Activated effector memory CD4-positive, alpha-beta T cell treated with anti-CD3 and anti-CD28 coated beads, Interleukin-2, amount 50 U/mL, for 16 hours (primary cell): ENCODE results near the gene SPOCK2.
A peak's percentile ranks its signal among the peaks of the same experiment; 100 is the strongest.

Experiments
- DNase-seq: peaks from one replicate; pipeline ENCODE4 v3.0.0-alpha.2; 2020

The SPOCK2 gene

DNA sequence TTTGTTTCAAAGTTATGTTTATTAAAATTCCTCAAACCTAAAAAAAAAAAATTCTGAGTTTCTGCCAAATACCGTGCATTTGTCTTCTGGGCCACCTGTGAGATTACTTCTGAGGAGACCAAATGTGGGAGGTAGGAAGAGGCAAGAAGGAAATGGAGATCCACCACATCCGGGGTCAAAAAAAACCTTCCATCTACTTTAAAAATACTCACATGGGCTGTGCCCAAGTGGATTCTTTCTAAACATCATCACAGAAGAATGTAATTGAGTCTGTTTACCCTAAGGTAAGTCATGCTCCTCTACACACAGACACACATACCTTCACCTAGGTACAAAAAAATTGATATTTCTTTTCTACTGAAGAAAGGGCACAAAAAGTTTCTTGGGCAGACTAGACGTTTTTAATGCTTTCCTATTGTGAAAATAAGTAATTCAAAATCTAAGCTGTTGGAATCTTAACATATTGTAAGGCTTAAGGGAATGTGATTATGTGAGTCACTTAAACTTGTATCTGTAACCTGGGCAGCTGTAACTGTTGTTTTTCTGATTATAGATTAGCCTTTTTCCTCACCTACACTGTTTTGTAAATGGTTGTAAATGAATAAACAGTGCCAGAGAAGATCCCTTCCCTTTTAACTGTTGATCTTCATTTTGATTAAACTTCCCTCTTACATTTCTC is 19.1 kb upstream of the SPOCK2 start:
- no peak for DNase-seq

DNA sequence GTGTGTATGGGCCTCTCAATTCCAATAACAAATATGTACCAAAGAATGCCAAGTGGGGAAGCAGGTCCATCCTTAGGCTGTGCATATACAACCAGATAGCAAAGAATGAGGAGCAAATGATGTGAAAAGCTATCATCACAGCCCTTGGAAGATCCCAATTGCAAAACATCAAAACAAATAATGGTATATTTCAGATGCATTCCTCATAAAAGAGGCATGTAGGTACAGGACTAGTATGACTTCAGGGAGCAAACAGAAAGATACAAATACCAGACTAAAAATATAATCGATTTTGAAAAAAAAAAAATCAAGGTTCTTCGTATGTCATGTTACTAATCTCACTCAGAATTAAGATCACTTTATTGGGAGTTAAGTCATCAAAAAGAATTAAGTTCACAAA is 18.5 kb upstream of the SPOCK2 start:
- DNase-seq = no peak

DNA sequence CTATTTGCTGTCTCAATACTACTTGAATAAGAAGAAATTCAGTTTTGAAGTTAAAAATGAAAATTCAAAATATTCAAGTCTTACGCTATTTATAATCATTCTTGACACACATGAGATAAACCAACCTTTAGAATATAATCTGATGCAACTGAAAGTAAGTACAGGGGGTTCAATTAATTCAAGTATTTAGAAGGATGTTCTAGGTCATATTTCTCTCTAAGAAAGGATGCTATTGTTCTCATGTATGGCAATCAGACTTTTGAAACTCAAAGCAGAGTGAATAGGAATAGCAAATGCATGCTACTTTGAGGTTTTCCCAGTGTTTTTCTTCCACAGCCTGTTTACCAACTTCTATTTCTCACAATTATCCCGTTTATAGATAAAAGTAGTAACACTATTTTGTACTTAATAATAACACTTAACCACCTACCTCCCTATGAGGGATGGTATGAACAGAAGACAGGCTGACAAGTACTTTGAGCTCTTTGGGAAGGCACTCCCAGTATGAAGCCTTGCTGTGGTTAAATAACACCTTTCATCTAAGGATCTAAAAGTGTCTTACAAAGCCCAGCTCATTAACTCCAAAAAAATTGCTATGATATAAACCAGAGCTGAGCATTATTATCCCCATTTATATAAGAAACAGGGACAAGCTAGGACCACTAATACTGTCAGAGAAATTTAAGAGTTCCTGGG is 18.0 kb upstream of the SPOCK2 start:
- no peak for DNase-seq

DNA sequence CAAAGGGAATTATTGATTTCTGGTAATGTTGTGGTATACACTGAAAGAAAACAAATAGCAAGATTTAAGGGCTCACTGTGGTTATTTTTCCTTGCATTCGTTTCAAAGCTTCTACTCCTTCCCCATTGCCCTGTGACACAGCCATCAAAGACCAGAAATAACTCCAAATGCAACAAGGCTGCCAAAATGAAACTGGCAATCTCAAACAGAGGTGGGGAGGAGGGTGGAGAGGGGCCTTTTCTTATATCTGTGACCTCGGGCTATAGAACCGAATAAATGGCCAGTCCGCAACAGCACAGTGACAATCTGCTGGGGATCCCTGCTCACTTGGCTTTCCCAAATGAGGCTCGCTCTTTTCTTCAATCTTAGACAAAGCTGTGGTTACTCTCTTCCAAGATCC is 17.4 kb upstream of the SPOCK2 start:
- no peak for DNase-seq

DNA sequence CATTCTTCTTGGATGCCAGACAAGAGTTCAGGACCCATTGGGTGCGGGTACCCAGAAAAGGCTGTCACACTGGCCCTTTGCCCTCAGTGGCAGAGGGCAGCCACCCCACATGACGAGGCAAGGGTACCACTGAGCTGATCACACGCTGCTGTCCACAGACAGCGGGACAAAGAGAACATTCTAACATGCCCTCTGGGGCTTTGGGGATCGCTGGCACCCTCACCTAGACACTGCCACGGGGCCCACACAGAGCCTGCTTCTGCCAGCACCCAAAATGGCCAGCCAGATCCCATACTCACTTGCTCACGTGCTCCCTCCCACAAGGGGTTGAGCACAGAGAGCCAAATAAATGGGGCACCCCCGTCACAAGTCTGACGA is 16.7 kb upstream of the SPOCK2 start:
- DNase-seq = no peak

DNA sequence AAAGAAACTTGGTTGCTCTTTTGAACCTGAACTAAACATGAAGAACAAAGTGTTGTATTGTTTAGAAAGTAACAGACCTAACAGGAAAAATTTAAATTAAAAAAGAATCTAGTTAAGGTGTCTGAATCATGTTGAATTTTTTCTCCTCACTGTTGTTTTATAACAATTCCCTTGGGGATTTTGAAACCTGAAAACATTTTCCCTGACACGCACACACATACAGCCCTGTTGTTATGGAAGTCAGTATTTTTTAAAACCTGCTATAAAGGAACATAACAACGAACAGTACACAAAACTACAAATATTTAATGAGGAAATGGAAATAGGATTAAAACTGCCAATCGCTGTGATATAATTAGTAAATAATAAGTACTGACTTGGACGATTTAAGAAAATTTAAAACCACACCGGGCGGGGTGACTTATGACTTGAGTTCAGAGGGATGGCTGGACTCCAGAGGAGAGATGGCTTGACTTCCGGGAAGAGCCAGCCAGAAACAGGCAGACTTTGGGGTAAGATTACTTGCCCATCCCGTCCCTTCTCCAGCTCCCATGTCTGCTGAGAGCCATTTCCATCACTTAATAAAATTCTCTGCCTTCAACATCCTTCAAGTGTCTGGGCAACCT is 16.2 kb upstream of the SPOCK2 start:
- no peak for DNase-seq

DNA sequence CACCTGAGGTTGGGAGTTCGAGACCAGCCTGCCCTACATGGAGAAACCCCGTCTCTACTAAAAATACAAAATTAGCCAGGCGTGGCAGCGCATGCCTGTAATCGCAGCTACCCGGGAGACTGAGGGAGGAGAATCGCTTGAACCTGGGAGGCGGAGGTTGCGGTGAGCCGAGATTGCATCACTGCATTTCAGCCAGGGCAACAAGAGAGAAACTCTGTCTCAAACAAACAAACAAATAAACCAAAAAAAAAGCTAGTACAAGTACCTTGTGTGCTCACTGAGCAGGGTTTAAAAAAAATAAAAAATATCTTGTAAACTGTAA is 11.2 kb upstream of the SPOCK2 start:
- no peak for DNase-seq

DNA sequence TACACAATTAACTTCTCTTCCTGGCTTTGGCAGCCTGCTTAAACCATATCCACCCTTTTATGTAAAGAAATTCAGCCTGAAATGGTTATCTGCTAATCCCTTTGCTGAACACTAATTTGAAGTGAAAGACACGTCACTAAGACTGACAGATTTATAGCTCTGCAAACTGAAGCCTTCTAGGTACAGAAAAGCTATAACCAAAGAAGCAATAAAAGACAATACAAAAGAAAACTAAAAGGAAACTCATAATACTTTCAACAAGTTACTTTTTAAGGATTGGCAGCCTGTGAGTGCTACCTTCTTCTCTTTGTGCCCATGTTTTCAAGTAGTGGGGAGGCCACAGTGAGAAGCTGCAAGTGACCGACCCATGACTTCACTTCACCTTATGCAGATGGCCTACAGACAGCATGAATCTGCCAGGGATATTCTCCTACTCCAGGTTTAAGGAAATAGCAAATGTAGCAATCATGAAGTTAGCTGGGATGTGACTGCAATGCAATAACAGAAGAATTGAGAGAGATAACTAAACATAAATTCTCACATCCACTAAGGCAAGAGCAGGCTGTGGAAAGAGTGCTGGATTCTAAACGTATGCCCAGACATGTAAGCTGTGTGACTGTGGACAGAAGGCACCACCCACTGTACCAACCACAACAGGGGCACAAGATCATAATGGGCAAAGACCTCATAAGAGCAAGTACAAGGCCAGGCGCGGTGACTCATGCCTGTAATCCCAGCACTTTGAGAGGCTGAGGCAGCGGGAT is 10.7 kb upstream of the SPOCK2 start:
- DNase-seq = no peak

DNA sequence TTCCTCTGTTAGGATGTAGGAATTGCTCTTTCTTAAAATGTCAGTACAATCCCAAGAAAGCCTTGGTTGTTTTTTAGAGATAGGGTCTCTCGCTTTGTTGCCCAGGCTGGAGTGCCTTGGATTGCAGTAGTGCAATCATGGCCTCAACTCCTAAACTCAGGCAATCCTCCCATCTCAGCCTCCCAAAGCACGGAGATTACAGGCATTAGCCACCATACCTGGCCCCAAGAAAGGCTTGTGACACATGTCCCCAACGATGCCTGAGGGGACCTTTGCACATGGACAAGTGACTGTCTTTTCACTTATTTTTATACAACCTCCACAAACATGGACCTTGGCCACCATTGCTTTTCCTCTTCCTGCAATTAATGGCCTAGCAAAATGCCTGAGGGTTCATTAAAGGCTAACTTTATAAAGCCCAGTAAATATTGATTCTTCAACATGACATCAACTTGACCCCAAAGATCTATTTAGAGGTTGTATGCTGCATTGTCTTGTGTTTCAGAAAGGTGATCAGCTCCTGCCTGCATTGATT is 10.0 kb upstream of the SPOCK2 start:
- no peak for DNase-seq

DNA sequence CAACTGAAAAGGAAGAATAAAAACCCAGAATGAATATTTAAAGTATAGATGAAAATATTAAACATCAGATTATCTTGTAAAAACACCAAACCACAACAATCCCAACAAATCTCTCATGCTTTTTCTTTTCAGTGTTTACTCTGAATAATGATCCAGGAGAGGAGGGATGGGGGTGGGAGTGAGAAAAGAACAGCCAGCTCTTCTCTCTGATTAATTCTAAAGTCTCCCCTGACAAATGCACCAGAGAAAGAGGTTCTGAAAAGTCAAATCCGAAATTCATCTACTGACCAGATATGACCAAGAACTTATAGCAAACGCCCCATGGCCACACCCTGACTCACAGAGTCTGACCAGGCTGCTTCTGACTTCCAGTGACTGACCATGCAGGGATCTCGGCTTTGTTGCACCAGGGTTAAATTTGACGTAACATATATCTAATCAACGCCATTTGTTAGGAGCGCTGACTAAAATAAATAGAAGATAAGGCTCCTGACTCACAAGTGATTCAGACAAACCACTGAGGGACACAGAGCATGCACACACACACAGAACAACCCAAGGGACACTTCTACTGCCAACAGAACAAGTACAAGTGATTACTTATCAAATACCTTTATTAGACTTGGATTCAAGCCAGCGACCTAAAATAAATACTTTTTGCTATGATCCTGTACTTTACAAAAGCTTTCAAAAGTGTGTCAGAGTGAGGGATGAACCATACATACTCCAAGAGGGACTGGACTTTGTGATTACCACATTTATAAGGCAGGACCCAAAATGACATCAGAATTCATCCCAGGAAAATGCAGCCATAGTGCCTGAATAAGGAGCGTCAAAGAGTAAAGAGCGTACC is 9.3 kb upstream of the SPOCK2 start:
- no peak for DNase-seq

DNA sequence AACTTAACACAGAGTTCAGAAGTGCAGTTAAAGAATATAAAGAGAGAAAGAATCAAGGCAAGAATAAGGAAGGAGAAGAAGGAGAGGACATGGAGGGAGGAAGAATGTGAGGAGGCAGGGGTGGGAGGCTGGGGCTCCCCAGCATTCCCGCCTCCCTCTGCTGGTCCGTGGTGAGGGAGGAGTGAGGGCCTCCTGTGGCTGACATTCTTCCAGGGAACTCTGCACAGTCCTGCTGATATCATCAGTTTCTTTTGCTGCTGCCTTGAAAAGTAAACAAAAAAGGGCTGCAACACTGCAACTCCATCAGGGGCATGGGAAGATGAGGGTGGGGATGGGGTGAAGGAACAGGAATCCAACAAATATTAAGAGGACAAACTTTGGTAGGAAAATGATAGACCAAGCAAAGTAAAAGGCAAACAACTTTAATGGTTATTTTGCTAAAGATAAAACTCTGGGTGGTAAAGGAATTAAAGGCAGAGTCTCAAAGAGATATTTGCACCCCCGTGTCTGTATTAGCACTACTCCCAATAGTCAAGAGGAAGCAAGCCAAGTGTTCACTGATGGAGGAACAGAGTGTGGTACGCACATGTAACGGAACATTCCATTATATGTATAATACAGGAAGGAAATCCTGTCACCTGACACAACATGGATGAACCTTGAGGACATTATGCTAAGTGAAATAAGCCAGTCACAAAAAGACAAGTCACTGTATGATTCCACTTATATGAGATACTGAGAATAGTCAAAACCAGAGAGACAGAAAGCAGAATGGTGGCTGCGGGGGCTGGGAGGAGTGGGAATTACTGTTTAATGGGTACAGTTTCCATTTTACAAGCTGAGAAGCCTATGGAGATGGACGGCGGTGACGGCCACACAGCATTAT is 8.0 kb upstream of the SPOCK2 start:
- DNase-seq = no peak

DNA sequence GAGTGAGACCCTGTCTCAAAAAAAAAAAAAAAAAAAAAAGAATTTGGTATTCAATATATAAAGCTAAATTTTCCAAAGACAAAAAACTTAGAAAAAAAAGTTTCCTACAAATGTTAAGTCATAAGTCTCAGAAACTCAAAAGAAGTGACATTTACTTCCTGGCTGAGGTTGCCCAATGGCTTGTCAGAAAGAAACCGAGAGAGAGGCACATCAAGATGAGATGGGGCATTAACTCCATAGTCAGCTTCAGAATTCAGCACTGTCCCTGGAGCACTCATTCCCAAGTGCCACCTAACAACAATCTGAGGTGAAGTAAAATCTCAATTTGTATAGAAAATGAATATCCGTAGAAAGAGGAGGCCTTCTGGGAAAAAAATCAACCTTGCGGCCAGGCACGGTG is 6.8 kb upstream of the SPOCK2 start:
- no peak for DNase-seq

DNA sequence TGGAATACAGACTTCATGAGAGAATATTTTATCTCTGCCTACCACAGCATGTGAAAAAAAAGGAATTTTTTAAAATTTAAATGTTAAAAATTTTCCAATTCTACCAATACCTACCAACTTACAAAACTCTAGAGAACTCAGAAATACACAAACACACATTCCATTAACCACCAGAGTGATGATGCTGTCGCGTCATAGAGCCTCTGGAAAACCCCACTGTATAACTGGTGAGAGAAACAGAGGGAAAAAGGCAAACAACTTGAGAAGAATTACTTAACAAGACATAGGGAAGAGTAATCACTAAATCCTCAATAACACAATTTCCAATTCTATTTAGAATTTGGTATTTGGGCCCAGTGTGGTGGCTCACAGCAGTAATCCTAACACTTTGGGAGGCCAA is 6.2 kb upstream of the SPOCK2 start:
- DNase-seq = no peak

DNA sequence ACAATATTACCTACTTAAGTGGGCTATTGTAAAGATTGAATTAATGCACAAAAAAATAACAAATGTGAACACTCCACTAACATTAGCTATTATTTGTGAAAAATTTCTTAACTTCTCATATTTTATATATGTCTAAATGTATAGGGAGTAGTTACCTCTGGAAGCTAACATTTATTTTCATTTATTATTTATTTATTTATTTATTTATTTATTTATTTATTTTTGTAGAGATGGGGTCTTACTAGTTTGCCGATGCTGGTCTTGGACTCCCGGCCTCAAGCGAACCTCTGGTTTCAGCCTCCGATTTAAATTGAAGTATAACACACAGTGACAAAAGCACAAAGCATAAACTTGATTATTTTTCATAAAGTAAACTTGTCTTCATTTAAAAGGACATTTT is 5.1 kb upstream of the SPOCK2 start:
- no peak for DNase-seq

DNA sequence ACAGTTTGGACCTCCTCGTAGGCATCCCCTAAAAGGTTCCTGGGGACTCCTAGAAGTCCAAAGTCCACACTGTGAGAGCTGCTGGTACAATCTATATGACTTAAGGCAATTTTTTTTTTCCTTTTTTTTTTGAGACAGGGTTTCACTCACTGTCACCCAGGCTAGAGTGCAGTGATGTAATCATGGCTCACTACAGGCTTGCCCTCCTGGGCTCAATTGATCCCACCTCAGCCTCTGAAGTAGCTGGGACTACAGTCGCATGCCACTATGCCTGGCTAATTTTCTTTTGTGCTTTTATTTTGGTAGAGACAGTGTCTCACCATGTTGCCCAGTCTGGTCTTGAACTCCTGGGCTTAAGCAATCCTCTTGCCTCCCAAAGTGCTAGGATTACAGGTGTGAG is 4.6 kb upstream of the SPOCK2 start:
- DNase-seq = no peak

DNA sequence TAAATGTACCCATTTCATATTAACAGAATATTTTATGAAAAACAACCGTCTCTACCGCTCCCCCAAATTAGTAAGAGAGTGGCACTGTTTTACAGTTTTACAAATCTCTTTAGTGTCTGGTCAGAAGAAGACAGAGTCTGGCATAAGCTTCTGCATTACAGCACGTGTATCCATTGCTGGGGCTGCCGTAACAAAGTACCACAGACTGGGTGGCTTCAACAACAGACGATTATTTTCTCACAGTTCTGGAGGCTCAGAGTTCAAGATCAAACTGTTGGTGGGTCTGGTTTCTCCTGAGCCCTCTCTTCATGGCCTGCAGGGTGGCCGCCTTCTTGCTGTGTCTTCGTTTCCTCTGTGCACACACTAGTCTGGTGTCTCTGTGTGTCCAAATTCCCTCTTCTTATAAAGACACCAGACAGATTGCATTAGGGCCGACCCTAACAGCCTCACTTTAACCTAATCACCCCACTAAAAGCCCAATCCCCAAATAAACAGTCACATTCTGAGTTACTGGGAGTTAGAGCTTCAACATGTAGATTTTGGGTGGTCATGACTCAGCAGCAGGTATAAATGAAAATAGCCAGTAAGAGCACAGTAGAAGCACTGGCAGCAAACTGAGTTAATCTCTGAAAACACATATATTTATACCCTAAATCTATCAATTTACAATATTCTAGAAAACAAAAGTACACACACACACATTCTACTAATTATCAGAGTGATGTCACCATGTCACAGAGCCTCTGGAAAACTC is 4.0 kb upstream of the SPOCK2 start:
- DNase-seq = no peak

DNA sequence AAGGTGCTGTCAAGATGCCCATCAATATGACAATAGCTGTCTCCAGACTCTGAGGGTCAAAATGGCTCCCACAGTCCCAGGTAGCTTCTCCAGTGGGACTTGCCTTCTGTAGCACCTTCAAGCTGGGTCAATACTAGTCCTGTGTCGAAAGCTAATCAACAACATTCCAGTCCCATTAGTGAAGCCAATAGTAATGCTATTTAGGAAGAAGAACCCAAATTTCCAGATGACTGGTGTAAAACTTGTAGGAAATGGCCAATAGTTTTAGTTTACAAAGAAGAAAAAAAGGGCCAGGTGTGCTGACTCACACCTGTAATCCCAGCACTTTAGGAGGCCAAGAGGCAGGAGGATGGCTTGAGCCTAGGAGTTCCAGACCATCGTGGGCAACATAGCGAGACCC is 2.0 kb upstream of the SPOCK2 start:
- DNase-seq = no peak

DNA sequence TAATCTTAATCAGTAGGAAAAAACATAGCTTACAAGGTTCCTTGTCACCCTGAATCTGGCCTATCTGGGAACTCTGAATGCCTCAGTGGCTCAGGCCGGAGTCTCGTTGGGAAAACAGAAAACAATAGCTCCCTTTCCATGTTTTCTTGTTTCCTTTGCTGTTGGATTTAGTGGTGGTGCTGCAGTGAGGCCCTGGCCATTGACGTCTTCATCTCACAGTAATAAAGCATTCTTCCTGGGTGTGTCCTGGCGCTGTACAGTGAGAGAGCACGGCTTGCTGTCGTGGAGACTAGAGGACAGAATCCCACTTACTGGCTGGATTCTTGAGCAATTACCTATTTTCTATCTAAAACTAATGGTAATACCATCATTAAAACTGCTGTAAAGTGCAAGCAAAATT is 1.3 kb upstream of the SPOCK2 start:
- peak; percentile 73 for DNase-seq

DNA sequence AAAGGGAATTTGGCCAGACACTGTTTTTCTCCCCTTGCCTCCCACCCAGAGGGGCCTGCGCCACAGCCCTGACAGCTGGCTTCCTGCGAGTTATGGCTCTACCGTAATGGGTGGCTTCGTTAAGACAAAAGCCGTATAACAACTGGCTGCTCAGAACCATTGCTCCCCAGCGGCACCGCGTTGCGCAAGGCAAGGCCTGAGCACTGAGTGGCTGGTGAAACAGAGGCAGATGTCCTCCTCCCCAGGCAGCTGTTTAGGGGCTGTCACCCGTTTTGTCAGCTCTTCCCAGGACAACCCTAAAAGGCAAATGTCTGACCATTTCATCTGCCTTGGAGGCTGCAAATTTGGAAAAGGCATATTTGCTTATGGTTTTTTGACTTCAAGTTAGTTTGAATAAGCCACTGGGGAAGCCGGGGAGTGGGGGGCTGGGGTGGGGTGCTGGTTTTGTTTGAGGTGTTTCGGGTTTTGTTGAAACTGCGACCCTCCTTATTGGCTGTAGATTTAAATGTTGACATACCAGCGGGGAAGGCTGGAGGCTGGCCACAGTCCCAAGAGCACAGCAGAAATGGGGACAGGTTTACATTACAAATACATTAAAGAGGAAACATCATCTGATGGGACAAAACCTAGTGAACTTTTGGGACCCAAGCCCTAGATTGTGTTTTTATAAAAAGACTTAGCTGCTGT is 681 bp upstream of the SPOCK2 start:
- peak; percentile 82 for DNase-seq

DNA sequence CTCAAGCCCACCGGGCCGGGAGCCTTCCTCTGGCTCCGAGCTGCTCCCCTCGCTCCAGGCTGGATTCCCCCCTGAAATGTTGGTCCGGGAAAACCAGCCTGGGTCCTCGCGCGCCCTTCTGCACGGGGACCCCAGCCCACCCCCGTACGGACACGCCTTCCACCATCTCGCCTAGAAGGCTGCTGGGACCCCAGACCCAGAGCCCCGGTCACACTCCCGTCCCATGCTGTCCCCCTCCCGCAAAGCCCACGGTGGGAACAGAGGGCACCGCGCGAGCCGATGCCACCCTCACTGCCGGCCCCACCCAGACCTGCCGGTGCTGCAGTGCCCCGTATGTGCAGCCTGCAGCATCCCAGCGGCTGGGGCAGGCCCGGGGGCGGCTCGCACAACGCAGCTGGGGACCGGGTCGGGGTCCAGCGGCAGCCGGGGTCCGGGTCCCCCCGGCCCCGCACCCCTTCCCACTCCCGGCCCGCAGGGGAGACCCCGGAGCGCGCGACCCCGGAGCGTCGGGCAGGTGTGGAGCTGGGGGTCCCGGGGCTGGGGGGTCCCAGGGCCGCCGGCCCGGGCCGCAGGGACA is 871 bp downstream of the SPOCK2 start:
- peak; percentile 84 for DNase-seq
